Uterus (tissue), 4 donors: ENCODE results near the gene PHYKPL. TPM values are rescaled to one million over a fixed set of nuclear protein-coding genes. Genes with fewer than 3 reads are reported as not detected.
"Not testable (repeated sequence)": the region's sequence is repeated elsewhere in the genome, so short reads cannot be mapped to it uniquely, and the experiment has no call there.

Experiments
- DNase-seq, 2 donors: peaks; one replicate each; pipeline ENCODE4 v3.0.0-alpha.2; 2019 to 2020
- H3K27ac ChIP-seq, 2 donors: fragments of 200-600 bp; sonication (generic); 1 replicate in 1 of 2; 2 replicates in 1 of 2; pipeline ENCODE4 v1.5.1; 2016 to 2018
- H3K27me3 ChIP-seq, 2 donors: fragments of 200-600 bp; sonication (generic); one replicate each; pipeline ENCODE4 v1.5.1; 2018 to 2019; ENCODE audit warnings: control low read depth in 1 of 2
- H3K36me3 ChIP-seq, 2 donors: fragments of 200-600 bp; sonication (generic); one replicate each; pipeline ENCODE4 v1.5.1; 2019; ENCODE audit warnings: control low read depth in 1 of 2
- H3K4me1 ChIP-seq, 2 donors: fragments of 200-600 bp; sonication (generic); one replicate each; pipeline ENCODE4 v1.5.1; 2018 to 2019; ENCODE audit warnings: control low read depth in 1 of 2
- H3K4me3 ChIP-seq, 2 donors: fragments of 200-600 bp; sonication (generic); 1 replicate in 1 of 2; 2 replicates in 1 of 2; pipeline ENCODE4 v1.5.1; 2018 to 2019; ENCODE audit warnings: mild to moderate bottlenecking in 1 of 2
- H3K9me3 ChIP-seq, 2 donors: fragments of 200-600 bp; sonication (generic); one replicate each; pipeline ENCODE4 v1.5.1; 2019; ENCODE audit warnings: control low read depth in 1 of 2
- CTCF ChIP-seq, 4 experiments: fragments of 200-600 bp in 2 of 4; fragments of 450-650 bp in 2 of 4; sonication (generic) in 2 of 4; IDR thresholded peaks; one replicate each; pipeline ENCODE4 v1.5.1; 2016 to 2019; ENCODE audit warnings: antibody characterized with exemption in 4 of 4, mild to moderate bottlenecking in 2 of 4, moderate library complexity in 1 of 4
- POLR2A ChIP-seq, 2 donors: fragments of 450-650 bp; IDR thresholded peaks; one replicate each; pipeline ENCODE4 v1.6.1; 2016; ENCODE audit warnings: antibody characterized with exemption in 2 of 2, mild to moderate bottlenecking in 1 of 2, moderate library complexity in 1 of 2
- intact Hi-C: fragments of 100-400 bp; cut with DNase I; formaldehyde crosslinking; loops from one replicate; pipeline ENCODE4 v1.15.1; 2023; ENCODE audit warnings: low total_unique reads
- total RNA-seq, 4 donors: library from RNA; depleted of rRNA in 3 of 4; stranded (reverse); fragments of >200 nt in 3 of 4; gene quantifications; one replicate each; pipeline versions ENCODE4 v1.1.0 to v1.2.4, GENCODE V29; 2014 to 2023
- donor health status: DM: yes; HTN: yes; CAD: no.

Gene PHYKPL
- total RNA-seq, 4 donors from 2014 or later = 41.5 to 129 (median 89.9) TPM

DNA sequence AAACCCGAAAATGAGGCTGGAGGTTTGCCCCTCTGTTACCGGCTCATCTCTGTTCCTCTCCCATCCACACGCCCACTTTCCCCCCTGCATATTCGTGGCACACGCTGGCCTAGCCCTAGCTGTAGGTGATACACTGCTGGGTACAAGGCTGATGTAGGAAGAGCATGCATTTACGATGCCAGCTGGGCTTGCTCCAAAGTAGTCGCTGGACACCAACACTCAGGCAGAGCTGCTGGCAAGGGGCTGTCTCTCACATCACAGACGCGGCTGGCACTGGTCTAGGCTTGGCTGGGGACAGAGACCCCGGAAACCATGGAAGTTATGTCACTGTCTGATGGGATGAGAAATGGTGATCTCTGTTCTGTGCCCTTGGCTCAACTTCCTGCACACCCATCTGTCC is 9.8 kb upstream of the PHYKPL start:
- Histone ChIP-seq H3K27ac (no peak overlapping the region), H3K9me3 (no peaks in the 10 kb centered on the region), H3K4me1 (no peaks in the 10 kb centered on the region), H3K36me3 (no peaks in the 10 kb centered on the region), H3K27me3 (no peaks in the 10 kb centered on the region), H3K4me3 (no peak overlapping the region)
- DNase-seq = no peak
- TF ChIP-seq CTCF (IDR thresholded peaks at IDR 0.05) (no peak), POLR2A (IDR thresholded peaks at IDR 0.05) (no peak)
- intact Hi-C loops = no loop called here

- no peak for TF ChIP-seq CTCF (IDR thresholded peaks at IDR 0.05)
- no peak for TF ChIP-seq POLR2A (IDR thresholded peaks at IDR 0.05)
- Histone ChIP-seq H3K27ac (no peak overlapping the region), H3K4me1 (no peaks in the 10 kb centered on the region), H3K9me3 (no peaks in the 10 kb centered on the region), H3K4me3 (no peak overlapping the region), H3K27me3 (no peaks in the 10 kb centered on the region), H3K36me3 (no peaks in the 10 kb centered on the region)
- intact Hi-C loops = no loop called here
- no peak for DNase-seq
Measured at GRCh38 chr5:178241688-178242231, 9.2 kb upstream of the PHYKPL start.

DNA sequence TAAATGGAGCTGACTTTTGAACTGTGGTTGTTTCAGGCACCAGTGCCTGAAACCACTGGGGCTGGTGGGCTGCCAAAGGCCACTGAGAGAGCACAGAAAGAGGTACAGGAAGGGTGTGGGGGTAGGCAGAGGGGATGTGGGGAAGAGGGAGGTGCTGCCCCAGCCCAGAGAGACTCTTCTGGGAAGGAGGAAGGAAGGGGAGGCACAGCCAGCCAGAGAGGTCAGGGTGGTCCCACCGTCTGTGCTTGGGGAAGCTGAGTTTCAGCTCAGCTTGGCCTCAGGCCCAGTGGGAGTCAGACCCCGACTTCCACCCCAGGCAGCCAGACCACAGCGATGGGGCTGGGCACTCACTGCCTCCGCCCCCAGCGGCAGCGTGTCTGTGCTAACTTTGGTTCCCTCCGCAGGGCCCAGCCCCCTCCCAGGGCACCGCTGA is 8.6 kb upstream of the PHYKPL start:
- H3K4me1 ChIP-seq = no peaks in the 10 kb centered on the region
- H3K4me3 ChIP-seq = no peak overlapping the region
- no peak for DNase-seq
- no peaks in the 10 kb centered on the region for H3K36me3 ChIP-seq
- H3K27ac ChIP-seq = peak overlapping the region in 1 of 2 donors; percentile 33
- H3K9me3 ChIP-seq = no peaks in the 10 kb centered on the region
- TF ChIP-seq POLR2A (IDR thresholded peaks at IDR 0.05) (no peak), CTCF (IDR thresholded peaks at IDR 0.05) (no peak)
- intact Hi-C loops = no loop called here
- H3K27me3 ChIP-seq = no peaks in the 10 kb centered on the region

DNA sequence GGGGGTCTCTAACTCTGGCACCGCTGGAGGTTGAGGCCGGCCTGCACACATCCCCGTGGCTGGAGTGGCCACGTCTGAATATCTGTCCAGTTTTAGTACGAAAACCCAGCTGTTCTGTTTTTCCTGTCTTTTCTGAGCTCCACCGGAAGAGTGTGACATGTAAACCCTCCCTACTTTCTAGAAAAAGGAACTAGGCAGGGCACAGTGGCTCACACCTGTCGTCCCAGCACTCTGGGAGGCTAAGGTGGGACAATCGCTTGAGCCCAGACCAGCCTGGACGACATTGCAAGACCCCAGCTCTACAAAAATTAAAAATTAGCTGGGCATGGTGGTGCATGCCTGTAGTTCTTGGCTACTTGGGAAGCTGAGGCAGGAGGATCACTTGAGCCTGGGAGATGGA is 8.2 kb upstream of the PHYKPL start:
- no peaks in the 10 kb centered on the region for H3K9me3 ChIP-seq
- H3K27ac ChIP-seq = peak overlapping the region in 1 of 2 donors; percentile 33
- H3K4me1 ChIP-seq = no peaks in the 10 kb centered on the region
- DNase-seq = no peak
- no peaks in the 10 kb centered on the region for H3K36me3 ChIP-seq
- no peak overlapping the region for H3K4me3 ChIP-seq
- H3K27me3 ChIP-seq = no peaks in the 10 kb centered on the region
- TF ChIP-seq POLR2A (IDR thresholded peaks at IDR 0.05) = no peak
- intact Hi-C loops = no loop called here

GRCh38 chr5:178240341-178240741 is 7.7 kb upstream of the PHYKPL start:
- no peak for DNase-seq
- Histone ChIP-seq H3K4me3 (no peak overlapping the region), H3K4me1 (no peaks in the 10 kb centered on the region), H3K27me3 (no peaks in the 10 kb centered on the region), H3K9me3 (no peaks in the 10 kb centered on the region), H3K27ac (peak overlapping the region in 1 of 2 donors; percentile 25), H3K36me3 (no peaks in the 10 kb centered on the region)
- intact Hi-C loops = no loop called here
- TF ChIP-seq CTCF (IDR thresholded peaks at IDR 0.05) (no peak), POLR2A (IDR thresholded peaks at IDR 0.05) (no peak)

DNA sequence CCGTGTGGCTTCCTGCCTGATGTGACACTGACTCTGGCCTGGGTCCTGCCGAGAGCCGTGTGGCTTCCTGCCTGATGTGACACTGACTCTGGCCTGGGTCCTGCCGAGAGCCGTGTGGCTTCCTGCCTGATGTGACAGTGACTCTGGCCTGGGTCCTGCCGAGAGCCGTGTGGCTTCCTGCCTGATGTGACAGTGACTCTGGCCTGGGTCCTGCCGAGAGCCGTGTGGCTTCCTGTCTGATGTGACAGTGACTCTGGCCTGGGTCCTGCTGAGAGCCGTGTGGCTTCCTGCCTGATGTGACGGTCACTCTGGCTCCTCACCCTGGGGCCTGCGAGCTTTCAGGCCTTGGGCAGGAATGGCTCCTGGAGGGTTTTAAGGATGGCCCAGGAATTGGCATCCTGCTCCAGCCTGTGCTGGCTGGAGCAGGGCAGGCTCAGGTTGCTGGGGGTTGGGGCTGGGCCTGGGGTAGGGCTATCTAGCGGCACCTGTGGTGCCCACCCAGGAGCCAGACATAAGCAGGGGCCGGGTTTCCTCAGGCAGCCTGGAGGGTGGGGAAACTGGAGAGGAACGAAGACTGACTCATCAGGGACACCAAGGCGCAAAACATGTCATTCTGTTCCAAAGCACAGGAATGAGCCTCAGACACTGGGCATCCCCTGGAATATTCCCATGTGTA is 7.2 kb upstream of the PHYKPL start:
- H3K4me3 ChIP-seq, H3K4me1 ChIP-seq, H3K27me3 ChIP-seq, DNase-seq, H3K9me3 ChIP-seq, H3K36me3 ChIP-seq, intact Hi-C loops: not testable (repeated sequence)
- peak overlapping the region in 1 of 2 donors; percentile 25 for H3K27ac ChIP-seq
